Spleen (tissue), 11 donors: ENCODE data around the gene INSR. TPM values are rescaled to one million over a fixed set of nuclear protein-coding genes. Genes with fewer than 3 reads are reported as not detected.

Experiments
- DNase-seq: peaks from one replicate; pipeline ENCODE4 v3.0.0-alpha.2; 2020
- H3K27ac ChIP-seq, 8 donors: fragments of 200-600 bp; sonication (generic) in 7 of 8; 1 replicate in 4 of 8; 2 replicates in 4 of 8; pipeline versions ENCODE4 v1.5.0 to v1.8.0; 2016 to 2021; ENCODE audit warnings: inconsistent platforms in 4 of 8, mild to moderate bottlenecking in 4 of 8, moderate library complexity in 1 of 8
- H3K27me3 ChIP-seq, 7 donors: fragments of 200-600 bp; sonication (generic) in 6 of 7; replicated peaks in 1 of 7; 1 replicate in 4 of 7; 2 replicates in 3 of 7; pipeline versions ENCODE4 v1.5.0 to v1.8.0; 2016 to 2021; ENCODE audit warnings: inconsistent platforms in 3 of 7, mild to moderate bottlenecking in 1 of 7
- H3K36me3 ChIP-seq, 6 donors: fragments of 200-600 bp; sonication (generic) in 5 of 6; 1 replicate in 4 of 6; 2 replicates in 2 of 6; pipeline versions ENCODE4 v1.5.0 to v1.8.0; 2016 to 2021; ENCODE audit warnings: inconsistent platforms in 2 of 6
- H3K4me1 ChIP-seq, 6 donors: fragments of 200-600 bp; sonication (generic) in 5 of 6; 1 replicate in 3 of 6; 2 replicates in 3 of 6; pipeline versions ENCODE4 v1.5.0 to v1.8.0; 2016 to 2021; ENCODE audit warnings: inconsistent platforms in 3 of 6
- H3K4me3 ChIP-seq, 8 donors: fragments of 200-600 bp; sonication (generic) in 7 of 8; 1 replicate in 4 of 8; 2 replicates in 4 of 8; pipeline versions ENCODE4 v1.5.0 to v1.8.0; 2016 to 2021; ENCODE audit warnings: inconsistent platforms in 4 of 8, mild to moderate bottlenecking in 4 of 8, moderate library complexity in 2 of 8
- H3K9me3 ChIP-seq, 8 donors: fragments of 200-600 bp; sonication (generic) in 7 of 8; 1 replicate in 4 of 8; 2 replicates in 4 of 8; pipeline versions ENCODE4 v1.5.0 to v1.8.0; 2016 to 2021; ENCODE audit warnings: inconsistent platforms in 4 of 8
- POLR2A ChIP-seq, 3 donors: fragments of 450-650 bp; IDR thresholded peaks; one replicate each; pipeline ENCODE4 v1.5.1; 2017; ENCODE audit warnings: antibody characterized with exemption in 3 of 3, mild to moderate bottlenecking in 1 of 3
- POLR2AphosphoS5 ChIP-seq, 3 donors: sonication (generic); formaldehyde crosslinking; IDR thresholded peaks; one replicate each; pipeline ENCODE4 v1.5.1; 2017; ENCODE audit warnings: antibody characterized with exemption in 3 of 3
- WGBS, 5 donors: extraction: QIAGEN DNeasy Blood & Tissue Kit in 3 of 5; methylation state at CpG; one replicate each; pipeline versions ENCODE4 v1.1.5 to v1.1.7; 2013 to 2018; 5-methylcytosine and 5-hydroxymethylcytosine counted together
- intact Hi-C: fragments of 100-400 bp; cut with DNase I; formaldehyde crosslinking; loops from one replicate; pipeline ENCODE4 v1.15.0; 2023; ENCODE audit warnings: low total_unique reads
- polyA plus RNA-seq, 3 donors: library from polyadenylated mRNA; stranded (reverse); fragments of 200-250 nt; gene quantifications; one replicate each; pipeline ENCODE4 v1.2.1, GENCODE V29; 2013
- total RNA-seq, 7 donors: library from RNA; depleted of rRNA in 3 of 7; stranded (reverse); fragments of >200 nt in 3 of 7; fragmentation: NEBNext Ultra II Directional in 4 of 7; extraction: Animal tissue kit (Norgen Biotek cat#: 25700) in 4 of 7; gene quantifications; one replicate each; pipeline versions ENCODE4 v1.1.0 to v1.2.1, GENCODE V29; 2016 to 2021
- TF ChIP-seq, protein P1 (sequence below), 11 experiments: fragments of 200-600 bp in 7 of 11; fragments of 450-650 bp in 4 of 11; sonication (generic) in 4 of 11; IDR thresholded peaks in 8 of 11; conservative IDR thresholded peaks in 3 of 11; 1 replicate in 7 of 11; 2 replicates in 4 of 11; pipeline versions ENCODE4 v1.4.0 to v1.8.0; 2016 to 2021; ENCODE audit warnings: antibody characterized with exemption in 11 of 11, inconsistent platforms in 4 of 11, mild to moderate bottlenecking in 1 of 11
- donor health status: healthy with polysubstance abuse.
- donor health status: DM: no; HTN: no; CAD: no; lungs with moderate emphysema.
- donor health status: DM: no; HTN: no; CAD: no.
- donor health status: Bipolar disorder and iron deficiency.
- donor health status: healthy.
- donor health status: DM: no; HTN: no; CAD: no.
- donor health status: DM: yes; HTN: yes; CAD: no.

Gene INSR
- total and polyA plus RNA-seq, 10 donors = 7.6 to 467 (median 228) TPM

DNA sequence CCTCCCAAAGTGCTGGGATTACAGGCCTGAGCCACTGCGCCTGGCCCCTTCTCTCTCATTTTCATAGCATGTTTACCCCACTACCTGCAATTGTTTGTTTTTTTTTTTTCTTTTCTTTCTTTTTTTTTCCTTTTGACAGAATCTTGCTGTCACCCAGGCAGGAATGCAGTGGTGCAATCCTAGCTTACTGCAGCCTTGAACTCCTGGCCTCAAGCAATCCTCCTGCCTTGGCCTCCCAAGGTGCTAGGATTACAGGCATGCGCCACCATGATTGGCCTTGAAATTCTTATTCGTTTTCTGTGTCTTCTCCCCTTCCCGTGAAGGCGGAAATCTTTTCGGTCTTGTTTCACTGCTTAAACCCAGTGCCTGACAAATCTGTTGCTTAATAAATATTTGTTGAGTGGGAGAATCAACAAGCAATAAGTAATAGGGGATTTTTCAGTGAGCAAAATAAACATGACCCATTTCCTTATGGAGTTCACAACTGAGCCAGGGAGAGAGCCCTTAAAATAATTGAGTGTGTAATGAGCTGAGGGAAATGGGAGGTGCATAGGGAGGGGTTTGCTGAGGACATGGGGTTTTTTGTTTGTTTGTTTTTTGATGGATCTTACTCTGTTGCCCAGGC is 1.8 kb upstream of the INSR start:
- no peak for DNase-seq
- intact Hi-C loops = loop anchor here (10.0 kb wide), 1 partner anchor 101 kb away; no protein-coding TSS in a partner anchor
- 77 to 88% (median 85%) methylated on average over 6 of the region's 6 CpGs for WGBS, 5 donors
- Histone ChIP-seq H3K4me1 (peaks cover 5 to 44% (median 28%) of the 10 kb centered on the region in 6 donors), H3K36me3 (no peaks in the 10 kb centered on the region), H3K4me3 (no peak overlapping the region), H3K9me3 (no peaks in the 10 kb centered on the region), H3K27me3 (peaks cover 0 to 62% (median 18%) of the 10 kb centered on the region in 7 donors), H3K27ac (peak overlapping the region in 2 of 8 donors; percentile 91 to 93)
- no peak for TF ChIP-seq POLR2A (IDR thresholded peaks at IDR 0.05)

GRCh38 chr19:7294558-7295212 is 471 bp upstream of the INSR start:
- peaks cover 5 to 55% (median 28%) of the 10 kb centered on the region in 6 donors for H3K4me1 ChIP-seq
- no peaks in the 10 kb centered on the region for H3K9me3 ChIP-seq
- peaks cover 0 to 62% (median 18%) of the 10 kb centered on the region in 7 donors for H3K27me3 ChIP-seq
- H3K36me3 ChIP-seq = no peaks in the 10 kb centered on the region
- intact Hi-C loops = loop anchor here (10.0 kb wide), 1 partner anchor 100 kb away; no protein-coding TSS in a partner anchor
- H3K27ac ChIP-seq = peak overlapping the region in 7 of 8 donors; percentile 79 to 93 (median 91)
- peak; percentile 83 for DNase-seq
- TF ChIP-seq, protein P1, sequence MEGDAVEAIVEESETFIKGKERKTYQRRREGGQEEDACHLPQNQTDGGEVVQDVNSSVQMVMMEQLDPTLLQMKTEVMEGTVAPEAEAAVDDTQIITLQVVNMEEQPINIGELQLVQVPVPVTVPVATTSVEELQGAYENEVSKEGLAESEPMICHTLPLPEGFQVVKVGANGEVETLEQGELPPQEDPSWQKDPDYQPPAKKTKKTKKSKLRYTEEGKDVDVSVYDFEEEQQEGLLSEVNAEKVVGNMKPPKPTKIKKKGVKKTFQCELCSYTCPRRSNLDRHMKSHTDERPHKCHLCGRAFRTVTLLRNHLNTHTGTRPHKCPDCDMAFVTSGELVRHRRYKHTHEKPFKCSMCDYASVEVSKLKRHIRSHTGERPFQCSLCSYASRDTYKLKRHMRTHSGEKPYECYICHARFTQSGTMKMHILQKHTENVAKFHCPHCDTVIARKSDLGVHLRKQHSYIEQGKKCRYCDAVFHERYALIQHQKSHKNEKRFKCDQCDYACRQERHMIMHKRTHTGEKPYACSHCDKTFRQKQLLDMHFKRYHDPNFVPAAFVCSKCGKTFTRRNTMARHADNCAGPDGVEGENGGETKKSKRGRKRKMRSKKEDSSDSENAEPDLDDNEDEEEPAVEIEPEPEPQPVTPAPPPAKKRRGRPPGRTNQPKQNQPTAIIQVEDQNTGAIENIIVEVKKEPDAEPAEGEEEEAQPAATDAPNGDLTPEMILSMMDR (IDR thresholded peaks at IDR 0.05 in 8 of 11, conservative IDR thresholded peaks at IDR 0.05 in 3 of 11) = peak in 3 of 11 experiments; percentile 15 to 22 (median 19)
- TF ChIP-seq POLR2A (IDR thresholded peaks at IDR 0.05) = no peak
- WGBS, 5 donors = 2 to 4% (median 3%) methylated on average over 43 of the region's 43 CpGs
- peak overlapping the region; percentile 69 to 90 (median 80) for H3K4me3 ChIP-seq

DNA sequence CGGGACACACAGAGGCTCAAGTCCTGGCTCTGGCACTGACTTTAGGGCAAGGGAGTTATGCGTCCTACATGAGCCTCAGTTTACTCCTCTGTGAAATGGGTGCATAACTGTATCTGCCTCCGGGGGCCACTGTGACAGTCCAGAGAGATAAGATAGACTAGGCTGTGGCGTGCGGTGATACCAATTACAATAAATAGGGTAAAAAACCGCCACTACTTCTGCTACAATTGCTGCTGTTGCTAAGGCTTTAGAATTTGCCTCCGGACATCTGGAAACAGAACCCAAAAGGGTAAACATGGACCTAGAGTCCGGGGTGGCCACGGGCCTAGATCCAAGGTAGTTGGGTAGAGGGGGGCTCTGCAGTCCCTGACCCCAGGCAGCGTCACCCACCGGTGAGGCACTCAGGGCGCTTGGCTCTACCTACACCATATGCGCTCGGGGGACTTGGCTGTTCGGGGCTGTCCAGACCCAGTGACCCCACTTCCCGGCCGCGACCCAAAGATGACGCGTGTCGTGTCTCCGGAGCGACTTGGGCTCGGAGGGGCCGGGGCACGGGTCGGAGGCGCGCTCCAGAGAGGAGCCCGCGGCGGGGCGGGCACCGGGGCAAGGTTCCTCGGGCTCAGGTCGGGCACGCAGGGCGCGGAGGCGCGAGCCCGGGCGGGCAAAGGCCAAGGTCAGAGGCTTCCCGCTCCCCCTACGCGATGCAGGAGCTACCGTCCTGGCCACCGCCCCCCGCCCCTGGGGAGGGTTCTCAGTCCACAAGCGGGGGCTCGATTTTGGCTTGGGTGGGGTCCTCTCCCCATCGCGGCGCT is 1.1 kb downstream of the INSR start:
- intact Hi-C loops = loop anchor here (10.0 kb wide), 1 partner anchor 98 kb away; no protein-coding TSS in a partner anchor
- 13 to 59% (median 17%) methylated on average over 10 to 54 of the region's 54 CpGs for WGBS, 5 donors
- Histone ChIP-seq H3K4me1 (peaks cover 5 to 66% (median 30%) of the 10 kb centered on the region in 6 donors), H3K9me3 (no peaks in the 10 kb centered on the region), H3K27me3 (peaks cover 0 to 56% (median 18%) of the 10 kb centered on the region in 7 donors), H3K4me3 (peak overlapping the region; percentile 69 to 90 (median 80)), H3K36me3 (no peaks in the 10 kb centered on the region), H3K27ac (peak overlapping the region; percentile 57 to 93 (median 91))
- TF ChIP-seq POLR2AphosphoS5 (IDR thresholded peaks at IDR 0.05) = peak in 2 of 3 donors; percentile 51 to 60
- TF ChIP-seq, protein P1 (IDR thresholded peaks at IDR 0.05 in 8 of 11, conservative IDR thresholded peaks at IDR 0.05 in 3 of 11) = no peak
- DNase-seq = peak; percentile 83

GRCh38 chr19:7292352-7292949 is 1.8 kb downstream of the INSR start:
- H3K9me3 ChIP-seq = no peaks in the 10 kb centered on the region
- TF ChIP-seq POLR2AphosphoS5 (IDR thresholded peaks at IDR 0.05) (peak in 1 of 3 donors; percentile 43), POLR2A (IDR thresholded peaks at IDR 0.05) (no peak)
- H3K36me3 ChIP-seq = no peaks in the 10 kb centered on the region
- no peak for DNase-seq
- H3K27me3 ChIP-seq = peaks cover 0 to 49% (median 18%) of the 10 kb centered on the region in 7 donors
- H3K27ac ChIP-seq = peak overlapping the region; percentile 57 to 93 (median 91)
- 51 to 70% (median 62%) methylated on average over 12 of the region's 12 CpGs for WGBS, 5 donors
- intact Hi-C loops = loop anchor here (10.0 kb wide), 1 partner anchor 98 kb away; no protein-coding TSS in a partner anchor
- peak overlapping the region; percentile 69 to 90 (median 80) for H3K4me3 ChIP-seq
- peaks cover 5 to 69% (median 35%) of the 10 kb centered on the region in 6 donors for H3K4me1 ChIP-seq
